Trophoblast cell (in vitro differentiated cells and primary cell): ENCODE measurements around the gene KRTAP29-1.

Experiments
- DNase-seq, 2 donors: peaks; one replicate each; pipeline ENCODE4 v3.0.0-alpha.2; 2016
- H2AFZ ChIP-seq: 2 replicates; pipeline ENCODE4 v1.6.1; 2013; ENCODE audit warnings: low read length, moderate library complexity, mild to moderate bottlenecking; ENCODE audit not compliant: insufficient read depth, poor library complexity
- H2AK5ac ChIP-seq: 2 replicates; pipeline ENCODE4 v1.6.1; 2013; ENCODE audit warnings: mild to moderate bottlenecking, low read length
- H2BK120ac ChIP-seq: 2 replicates; pipeline ENCODE4 v1.6.1; 2013; ENCODE audit warnings: low read length, mild to moderate bottlenecking, moderate library complexity; ENCODE audit not compliant: insufficient read depth, poor library complexity
- H2BK12ac ChIP-seq: 2 replicates; pipeline ENCODE4 v1.6.1; 2013; ENCODE audit warnings: mild to moderate bottlenecking, low read length, moderate library complexity
- H2BK5ac ChIP-seq: 2 replicates; pipeline ENCODE4 v1.6.1; 2013; ENCODE audit warnings: low read length, low read depth, moderate library complexity, mild to moderate bottlenecking; ENCODE audit not compliant: poor library complexity
- H3K14ac ChIP-seq: 2 replicates; pipeline ENCODE4 v1.6.1; 2013; ENCODE audit warnings: mild to moderate bottlenecking, low read length
- H3K18ac ChIP-seq: 2 replicates; pipeline ENCODE4 v1.6.1; 2013; ENCODE audit warnings: mild to moderate bottlenecking, low read length
- H3K23ac ChIP-seq: 2 replicates; pipeline ENCODE4 v1.6.1; 2013; ENCODE audit warnings: low read length
- H3K27ac ChIP-seq: 2 replicates; pipeline ENCODE4 v1.5.1; 2013; ENCODE audit warnings: low read depth, mild to moderate bottlenecking, inconsistent platforms, low read length, moderate library complexity
- H3K27me3 ChIP-seq: 2 replicates; pipeline ENCODE4 v1.6.1; 2013; ENCODE audit warnings: inconsistent platforms, mild to moderate bottlenecking, low read length, moderate library complexity; ENCODE audit not compliant: insufficient read depth
- H3K36me3 ChIP-seq, 2 experiments: 1 replicate in 1 of 2; 2 replicates in 1 of 2; pipeline ENCODE4 v1.6.1; 2013; ENCODE audit warnings: low read length in 2 of 2, mild to moderate bottlenecking in 2 of 2, moderate library complexity in 1 of 2; ENCODE audit not compliant: insufficient read depth in 2 of 2, control insufficient read depth in 1 of 2
- H3K4ac ChIP-seq: 2 replicates; pipeline ENCODE4 v1.6.1; 2013; ENCODE audit warnings: low read depth, mild to moderate bottlenecking, low read length, moderate library complexity
- H3K4me1 ChIP-seq, 2 experiments: 1 replicate in 1 of 2; 2 replicates in 1 of 2; pipeline ENCODE4 v1.6.1; 2013; ENCODE audit warnings: low read length in 2 of 2, mild to moderate bottlenecking in 2 of 2, moderate library complexity in 1 of 2; ENCODE audit not compliant: insufficient read depth in 2 of 2, control insufficient read depth in 1 of 2
- H3K4me2 ChIP-seq: 2 replicates; pipeline ENCODE4 v1.6.1; 2013; ENCODE audit warnings: inconsistent platforms, mild to moderate bottlenecking, low read length, moderate library complexity
- H3K4me3 ChIP-seq: 2 replicates; pipeline ENCODE4 v1.5.1; 2013; ENCODE audit warnings: mild to moderate bottlenecking, low read depth, low read length, inconsistent platforms
- H3K79me1 ChIP-seq: one replicate; pipeline ENCODE4 v1.6.1; 2013; ENCODE audit warnings: low read length
- H3K79me2 ChIP-seq: 2 replicates; pipeline ENCODE4 v1.6.1; 2013; ENCODE audit warnings: low read length, mild to moderate bottlenecking; ENCODE audit not compliant: control insufficient read depth, insufficient read depth, poor library complexity
- H3K9ac ChIP-seq: 2 replicates; pipeline ENCODE4 v1.6.1; 2013; ENCODE audit warnings: mild to moderate bottlenecking, low read length
- H3K9me3 ChIP-seq: 2 replicates; pipeline ENCODE4 v1.6.1; 2013; ENCODE audit warnings: low read depth, mild to moderate bottlenecking, control low read depth, inconsistent platforms, low read length; ENCODE audit not compliant: insufficient read depth
- H4K12ac ChIP-seq: 2 replicates; pipeline ENCODE4 v1.6.1; 2013; ENCODE audit warnings: low read depth, mild to moderate bottlenecking, low read length, moderate library complexity
- H4K8ac ChIP-seq: 2 replicates; pipeline ENCODE4 v1.6.1; 2013; ENCODE audit warnings: low read depth, mild to moderate bottlenecking, low read length, moderate library complexity
- H4K91ac ChIP-seq: one replicate; pipeline ENCODE4 v1.6.1; 2013; ENCODE audit warnings: low read depth, mild to moderate bottlenecking, low read length, moderate library complexity
- WGBS: extraction: QIAGEN DNeasy Blood & Tissue Kit; methylation state at CpG from one replicate; pipeline ENCODE4 v1.1.7; 2013; ENCODE audit warnings: missing lambda C conversion rate; ENCODE audit not compliant: insufficient read length, insufficient coverage; ENCODE audit errors: extremely low coverage; 5-methylcytosine and 5-hydroxymethylcytosine counted together

The KRTAP29-1 gene

GRCh38 chr17:41335747-41336146 is 33.1 kb upstream of the KRTAP29-1 start:
- Histone ChIP-seq H3K79me2 (peaks cover 2% of the 10 kb centered on the region), H3K9me3 (no peaks in the 10 kb centered on the region), H3K4me2 (no peak overlapping the region), H4K8ac (no peak overlapping the region), H3K23ac (no peak overlapping the region), H3K9ac (no peak overlapping the region), H3K4me3 (no peak overlapping the region), H3K4me1 (peaks cover 3 to 5% of the 10 kb centered on the region in 2 experiments), H3K14ac (no peak overlapping the region), H3K36me3 (no peaks in the 10 kb centered on the region), H3K4ac (no peak overlapping the region), H4K91ac (no peak overlapping the region), H3K18ac (no peak overlapping the region), H3K79me1 (peaks cover 1% of the 10 kb centered on the region), H2AFZ (no peak overlapping the region), H2BK12ac (no peak overlapping the region), H2BK120ac (no peak overlapping the region), H3K27me3 (no peaks in the 10 kb centered on the region), H2AK5ac (no peak overlapping the region), H4K12ac (no peak overlapping the region), H3K27ac (no peak overlapping the region), H2BK5ac (no peak overlapping the region)
- no CpG with 5 or more reads among the region's 1 CpG for whole genome bisulfite sequencing
- no peak for DNase-seq

DNA sequence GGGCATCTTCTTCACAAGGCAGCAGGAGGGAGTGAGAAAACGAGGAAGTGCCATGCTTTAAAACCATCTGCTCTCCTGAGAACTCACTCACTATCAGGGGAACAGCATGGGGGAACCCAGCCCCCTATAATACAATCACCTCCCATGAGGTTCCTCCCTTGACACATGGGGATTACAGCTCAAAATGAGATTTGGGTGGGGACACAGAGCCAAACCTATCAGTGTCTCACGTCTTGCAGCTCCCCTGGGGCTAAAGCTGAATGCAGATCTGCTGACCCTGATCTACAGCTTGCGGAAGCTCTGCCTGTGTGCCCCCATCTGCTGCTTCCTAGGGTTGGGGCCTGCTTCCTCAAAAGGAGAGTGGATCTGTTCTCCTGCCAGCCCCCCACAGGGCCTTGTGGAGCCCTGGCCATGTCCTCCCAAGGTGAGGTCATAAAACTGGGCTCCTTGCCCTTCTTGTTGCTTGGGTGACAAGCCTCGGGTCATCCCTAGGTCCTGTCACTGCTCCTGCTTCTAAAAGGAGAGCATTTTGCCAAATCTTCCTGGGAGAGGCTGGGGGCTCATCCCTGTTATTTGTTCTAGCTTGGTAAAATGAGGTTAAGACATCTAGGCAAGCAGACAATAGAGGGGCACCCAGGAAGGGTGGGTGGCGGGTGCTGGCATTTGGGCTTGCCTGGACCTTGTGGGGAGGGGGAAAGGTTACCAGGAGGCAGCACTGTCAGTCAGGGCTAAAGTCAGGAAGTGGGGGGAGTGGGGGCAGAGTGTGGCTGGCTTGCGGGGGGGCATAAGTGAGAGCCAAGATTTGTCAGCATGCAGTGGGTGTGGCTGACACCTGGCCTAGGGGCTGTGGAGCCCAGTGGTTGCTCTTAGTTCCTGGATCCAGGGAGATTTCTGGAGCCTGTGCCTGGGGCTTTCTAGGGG is 32.0 kb upstream of the KRTAP29-1 start:
- Histone ChIP-seq H3K79me1 (no peaks in the 10 kb centered on the region), H3K18ac (no peak overlapping the region), H3K4me2 (no peak overlapping the region), H4K8ac (no peak overlapping the region), H2BK120ac (no peak overlapping the region), H3K27ac (no peak overlapping the region), H3K4ac (no peak overlapping the region), H2AK5ac (no peak overlapping the region), H2AFZ (no peak overlapping the region), H4K12ac (no peak overlapping the region), H2BK5ac (no peak overlapping the region), H2BK12ac (no peak overlapping the region), H3K9ac (no peak overlapping the region), H3K4me1 (peaks cover 0 to 1% of the 10 kb centered on the region in 2 experiments), H3K9me3 (no peaks in the 10 kb centered on the region), H3K23ac (no peak overlapping the region), H3K14ac (no peak overlapping the region), H3K27me3 (no peaks in the 10 kb centered on the region), H3K4me3 (no peak overlapping the region), H3K36me3 (no peaks in the 10 kb centered on the region), H3K79me2 (no peaks in the 10 kb centered on the region), H4K91ac (no peak overlapping the region)
- peak in 1 of 2 donors; percentile 34 for DNase-seq
- WGBS: no CpG with 5 or more reads among the region's 6 CpGs

- H3K4ac ChIP-seq: no peak overlapping the region
- no peak overlapping the region for H4K12ac ChIP-seq
- H3K79me1 ChIP-seq: no peaks in the 10 kb centered on the region
- no peak overlapping the region for H3K14ac ChIP-seq
- no peaks in the 10 kb centered on the region for H3K4me1 ChIP-seq
- H3K79me2 ChIP-seq: no peaks in the 10 kb centered on the region
- H4K8ac ChIP-seq: no peak overlapping the region
- no peak overlapping the region for H3K18ac ChIP-seq
- no peaks in the 10 kb centered on the region for H3K9me3 ChIP-seq
- H2BK5ac ChIP-seq: no peak overlapping the region
- peak; percentile 45 to 65 for DNase-seq
- no peak overlapping the region for H2AFZ ChIP-seq
- H2BK120ac ChIP-seq: no peak overlapping the region
- no peak overlapping the region for H4K91ac ChIP-seq
- no peaks in the 10 kb centered on the region for H3K36me3 ChIP-seq
- no peak overlapping the region for H2AK5ac ChIP-seq
- H3K27ac ChIP-seq: no peak overlapping the region
- no peak overlapping the region for H3K23ac ChIP-seq
- H3K4me3 ChIP-seq: no peak overlapping the region
- WGBS: no CpG with 5 or more reads among the region's 3 CpGs
- H3K4me2 ChIP-seq: no peak overlapping the region
- H3K27me3 ChIP-seq: no peaks in the 10 kb centered on the region
- H3K9ac ChIP-seq: no peak overlapping the region
- H2BK12ac ChIP-seq: no peak overlapping the region
These were observed 31.2 kb upstream of the KRTAP29-1 start for GRCh38 chr17:41333836-41334235.

GRCh38 chr17:41333098-41333497 is 30.4 kb upstream of the KRTAP29-1 start:
- Histone ChIP-seq H3K4ac (no peak overlapping the region), H4K91ac (no peak overlapping the region), H3K14ac (no peak overlapping the region), H3K9me3 (no peaks in the 10 kb centered on the region), H3K4me3 (no peak overlapping the region), H3K79me2 (no peaks in the 10 kb centered on the region), H3K79me1 (no peaks in the 10 kb centered on the region), H2BK12ac (no peak overlapping the region), H3K27me3 (no peaks in the 10 kb centered on the region), H2AK5ac (no peak overlapping the region), H3K27ac (no peak overlapping the region), H2AFZ (no peak overlapping the region), H4K12ac (no peak overlapping the region), H4K8ac (no peak overlapping the region), H3K9ac (no peak overlapping the region), H3K4me1 (no peaks in the 10 kb centered on the region), H2BK120ac (no peak overlapping the region), H3K36me3 (no peaks in the 10 kb centered on the region), H3K18ac (no peak overlapping the region), H3K23ac (no peak overlapping the region), H3K4me2 (no peak overlapping the region), H2BK5ac (no peak overlapping the region)
- DNase-seq: peak; percentile 93 to 96
- WGBS: no CpG with 5 or more reads among the region's 5 CpGs
